ENCODE results near the gene SPSB4.

SPSB4 gene

DNA sequence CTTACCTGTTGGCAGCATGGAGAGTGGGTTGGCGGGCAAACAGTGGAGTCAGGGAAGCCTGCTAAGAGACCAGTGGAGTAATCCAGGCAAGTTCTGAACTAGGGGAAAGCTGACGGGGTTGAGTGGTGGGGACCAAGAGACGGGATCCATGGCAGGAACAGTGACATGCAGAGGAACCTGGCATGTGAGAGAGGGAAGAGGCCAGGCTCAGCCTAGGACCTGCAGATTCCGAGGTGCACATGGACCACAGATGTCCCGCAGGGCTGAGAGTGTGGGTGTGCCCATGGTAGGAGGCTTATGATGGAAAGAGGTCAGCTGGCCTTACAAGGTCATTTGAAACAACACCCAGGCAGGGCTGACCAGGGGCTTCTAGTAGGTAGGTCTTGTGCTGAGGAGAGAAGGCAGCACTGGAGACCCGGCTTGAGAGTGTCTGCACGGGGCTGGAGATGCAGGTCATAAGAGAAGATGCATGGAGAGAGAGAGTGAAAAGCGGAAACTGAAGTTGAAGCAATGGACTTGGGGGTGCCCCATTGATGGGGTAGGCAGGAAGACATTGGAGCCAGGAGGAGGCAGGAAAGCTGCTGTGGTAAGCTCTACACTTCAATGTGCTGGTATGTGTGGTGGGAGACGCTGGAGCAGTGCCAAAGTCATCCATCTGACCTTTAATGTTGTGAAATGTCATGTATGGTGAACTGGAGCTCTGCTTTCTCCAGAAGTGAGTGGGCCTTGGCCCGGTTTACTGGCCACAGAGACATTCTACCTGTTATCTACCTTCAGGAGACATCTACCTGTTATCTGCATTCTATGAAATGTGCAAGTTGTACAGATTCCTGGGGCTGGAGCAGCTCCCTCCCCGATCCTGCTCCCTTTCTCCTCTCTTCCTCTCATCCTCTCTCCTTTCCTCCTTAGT, 4.6 kb downstream of the SPSB4 start:
- no peak for DNase-seq

DNA sequence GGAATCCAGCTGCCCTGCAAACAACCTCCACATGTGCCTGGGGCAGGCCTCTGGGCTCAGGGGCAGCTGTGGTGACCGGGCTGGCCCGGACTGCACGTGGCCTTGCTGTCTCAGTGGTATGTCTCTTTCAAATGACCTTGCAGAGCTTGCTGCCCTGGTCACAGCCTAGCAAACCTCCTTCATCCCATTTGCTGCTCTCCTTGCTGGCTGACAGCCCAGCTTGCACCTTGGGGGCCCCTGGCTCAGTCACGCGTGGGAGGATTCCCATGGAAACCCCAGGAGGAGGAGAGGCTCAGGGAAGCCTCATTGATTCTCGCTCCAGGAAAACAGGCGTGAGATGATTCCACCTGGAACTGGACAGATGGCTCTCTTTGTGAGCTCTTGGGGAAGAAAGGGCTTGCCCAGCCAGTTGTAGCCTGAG, 5.6 kb downstream of the SPSB4 start:
- DNase-seq, result no peak

DNA sequence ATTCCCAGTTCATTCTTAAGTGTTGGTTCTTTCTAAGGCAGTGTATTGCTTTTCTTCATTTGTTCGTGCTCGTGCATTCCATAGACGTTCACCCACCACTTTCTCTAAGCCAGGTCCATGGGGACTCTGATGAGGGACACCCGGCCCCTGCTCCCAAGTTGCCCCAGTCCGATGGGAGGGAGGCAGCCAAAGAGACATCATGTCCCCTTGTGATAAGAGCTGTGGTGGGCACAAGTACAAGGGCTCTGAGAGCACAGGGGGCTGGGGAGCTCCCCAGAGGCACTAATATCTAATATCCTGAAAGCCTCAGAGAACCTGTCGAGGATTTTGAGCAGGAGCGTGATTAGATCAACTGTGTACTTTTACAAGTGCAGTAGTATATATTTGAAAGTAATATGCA, 6.3 kb downstream of the SPSB4 start:
- no peak for DNase-seq

DNA sequence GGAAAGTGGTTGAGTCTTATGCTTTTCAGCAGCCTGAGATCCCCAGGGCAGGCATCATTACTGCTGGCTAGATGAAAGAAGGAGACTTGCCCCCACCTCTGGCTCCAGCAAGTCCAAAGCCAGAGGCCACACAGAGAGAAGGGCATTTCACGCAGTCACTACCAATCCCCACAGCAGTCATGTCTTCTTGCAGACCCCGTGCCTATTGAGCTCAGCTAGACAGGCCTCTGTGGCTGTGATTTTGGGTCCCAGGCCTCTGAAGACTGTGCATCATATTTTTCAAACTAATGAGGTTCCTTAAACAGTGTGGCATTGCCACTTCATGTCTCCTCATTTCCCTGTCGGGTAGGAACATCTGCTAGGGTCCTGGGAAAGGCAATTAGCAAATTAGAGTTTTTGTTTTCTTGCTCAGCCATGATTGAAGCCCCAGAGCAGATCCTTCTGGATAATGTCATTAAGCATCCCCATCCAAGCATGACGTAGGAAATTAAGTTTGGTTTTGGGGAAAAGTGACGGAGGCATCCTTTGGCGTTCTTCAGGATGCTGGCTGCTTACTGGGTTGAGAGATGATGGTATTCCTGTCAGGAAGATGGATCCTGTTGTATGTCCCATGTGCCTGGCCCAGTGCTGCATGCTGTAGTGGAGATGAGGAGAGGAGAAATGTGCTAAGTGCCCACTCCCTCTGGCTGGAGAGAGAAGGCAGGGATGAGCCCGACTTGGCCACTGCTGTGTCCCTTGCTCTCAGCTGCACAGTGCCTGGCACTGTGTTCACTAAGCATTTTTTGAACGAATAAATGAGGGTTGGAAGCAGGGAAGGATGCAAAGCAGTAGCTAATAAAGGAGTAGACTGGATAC, 7.0 kb downstream of the SPSB4 start:
- DNase-seq, result no peak

DNA sequence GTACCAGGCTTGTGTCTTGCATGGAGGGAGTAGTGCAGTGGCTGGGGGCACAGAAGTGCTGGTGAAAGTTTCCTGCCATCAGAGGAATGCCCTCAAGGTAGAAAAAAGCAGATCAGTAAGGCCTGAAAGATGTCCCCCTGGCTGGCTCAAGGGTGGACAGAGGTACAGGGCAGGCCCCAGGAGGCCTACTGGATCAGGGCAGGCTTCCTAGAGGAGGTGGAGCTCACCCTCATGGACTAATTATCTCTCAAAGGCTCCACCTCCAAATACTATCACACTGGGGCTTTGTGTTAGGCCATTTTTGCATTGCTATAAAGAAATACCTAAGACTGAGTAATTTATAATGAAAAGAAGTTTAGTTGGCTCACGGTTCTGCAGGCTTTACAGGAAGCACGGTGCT, 7.8 kb downstream of the SPSB4 start:
- no peak for DNase-seq

DNA sequence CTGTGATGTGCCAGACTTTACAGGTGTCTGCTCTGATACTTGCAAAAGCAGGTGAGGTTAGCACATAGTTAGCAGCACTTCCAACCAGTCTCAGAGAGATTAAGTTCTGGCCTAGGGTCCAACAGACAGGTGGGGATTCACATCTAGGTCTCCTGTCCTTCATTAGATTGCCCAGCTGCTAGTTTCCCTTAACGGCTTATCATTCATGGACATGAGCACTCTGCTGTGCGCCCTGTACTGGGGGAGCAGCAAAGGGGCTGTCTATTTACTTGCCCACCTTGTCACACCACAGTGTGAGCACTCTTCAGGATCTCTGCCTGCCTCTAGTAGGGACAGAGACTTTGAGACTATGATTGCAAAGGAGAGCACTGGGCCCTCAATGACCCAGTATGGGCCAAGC, 8.7 kb downstream of the SPSB4 start:
- no peak for DNase-seq

DNA sequence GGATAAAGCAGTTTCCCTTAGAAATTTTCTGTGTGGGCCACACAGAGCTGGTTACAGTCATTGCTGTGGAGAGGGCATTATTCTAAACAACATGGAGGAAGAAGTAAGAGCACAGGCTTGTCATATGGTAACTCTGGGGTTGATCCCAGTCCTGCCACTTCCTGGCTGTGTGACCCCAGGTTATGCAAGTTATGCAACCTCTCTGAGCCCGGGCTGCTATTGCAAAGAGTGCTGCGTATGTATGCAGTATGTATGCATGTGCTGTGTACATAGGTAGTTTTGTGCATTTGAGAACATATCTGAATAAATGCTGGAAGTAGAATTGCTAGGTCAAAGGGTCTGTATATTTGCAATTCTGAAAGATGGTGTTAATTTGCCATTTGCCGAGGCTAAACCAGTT, 9.2 kb downstream of the SPSB4 start:
- DNase-seq, result no peak

DNA sequence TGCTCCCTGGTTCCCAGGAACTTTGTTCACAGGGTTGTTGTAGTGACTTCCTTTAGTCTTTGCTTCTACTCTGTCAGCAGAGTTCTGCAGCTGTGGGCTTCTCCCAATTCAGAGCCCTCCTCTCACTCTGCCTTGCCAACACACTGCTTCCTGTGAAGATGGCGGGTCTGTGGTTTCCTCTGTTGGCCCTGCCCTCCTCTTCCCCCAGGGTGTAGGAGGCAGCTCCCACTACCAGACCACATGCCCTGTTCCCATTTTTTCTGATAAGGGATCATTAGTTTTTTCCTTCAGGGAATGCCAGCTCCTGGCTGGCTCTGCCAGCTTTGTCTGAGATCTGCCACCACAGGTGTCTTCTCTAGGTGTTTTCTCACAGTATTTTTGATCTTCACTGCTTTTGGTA, 12.7 kb downstream of the SPSB4 start:
- no peak for DNase-seq

DNA sequence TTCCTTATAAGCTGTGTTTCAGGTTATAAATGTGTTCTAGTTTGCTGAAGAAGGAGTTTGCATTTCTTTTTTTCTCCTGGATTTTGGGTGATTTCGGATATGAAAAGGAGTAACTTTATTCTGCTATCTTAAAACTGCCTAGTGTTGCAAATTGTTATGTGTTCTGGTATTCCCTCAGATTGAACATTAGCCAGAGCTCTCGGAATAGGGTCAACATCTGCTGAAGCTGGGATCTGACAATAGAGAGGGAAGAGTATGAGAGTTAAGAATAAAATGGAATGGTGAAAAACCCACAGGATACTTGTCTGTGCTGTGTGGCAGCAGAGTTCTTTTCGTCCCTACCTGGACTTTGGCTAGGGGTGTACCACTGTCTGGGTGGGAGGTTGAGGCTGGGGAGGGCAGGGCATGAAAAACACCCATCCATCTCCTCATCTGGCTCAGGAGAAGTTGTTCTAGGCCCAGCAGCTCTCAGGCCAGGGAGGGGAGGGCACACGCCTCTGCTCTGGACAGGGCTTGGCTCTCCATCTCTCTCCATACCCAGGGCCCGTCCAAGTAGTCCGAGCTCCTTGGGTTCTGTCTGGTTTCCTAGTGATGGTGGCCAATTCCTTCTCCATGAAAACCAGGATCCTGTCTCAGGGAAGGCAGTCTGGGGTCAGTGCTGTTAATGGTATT, 13.2 kb downstream of the SPSB4 start:
- no peak for DNase-seq

DNA sequence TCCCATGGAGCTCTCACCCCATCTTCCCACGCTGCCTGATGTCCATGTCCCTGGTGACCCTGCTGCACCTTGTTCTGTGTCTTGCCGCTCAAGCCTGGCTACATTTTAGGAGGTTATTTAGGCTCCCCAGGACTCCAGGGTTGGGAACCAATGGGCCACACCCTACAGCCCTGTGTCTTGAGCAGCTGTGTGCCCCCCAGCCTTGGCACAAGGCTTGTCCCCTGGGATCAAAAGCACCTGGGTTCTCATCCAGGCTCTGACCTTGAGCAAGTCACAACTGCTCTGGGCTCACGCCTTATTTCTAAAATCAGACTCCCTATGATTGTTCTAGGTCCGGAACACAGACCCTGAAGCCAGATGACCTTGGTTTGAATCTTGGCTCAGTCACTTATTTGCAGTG, 14.1 kb downstream of the SPSB4 start:
- DNase-seq, result no peak

DNA sequence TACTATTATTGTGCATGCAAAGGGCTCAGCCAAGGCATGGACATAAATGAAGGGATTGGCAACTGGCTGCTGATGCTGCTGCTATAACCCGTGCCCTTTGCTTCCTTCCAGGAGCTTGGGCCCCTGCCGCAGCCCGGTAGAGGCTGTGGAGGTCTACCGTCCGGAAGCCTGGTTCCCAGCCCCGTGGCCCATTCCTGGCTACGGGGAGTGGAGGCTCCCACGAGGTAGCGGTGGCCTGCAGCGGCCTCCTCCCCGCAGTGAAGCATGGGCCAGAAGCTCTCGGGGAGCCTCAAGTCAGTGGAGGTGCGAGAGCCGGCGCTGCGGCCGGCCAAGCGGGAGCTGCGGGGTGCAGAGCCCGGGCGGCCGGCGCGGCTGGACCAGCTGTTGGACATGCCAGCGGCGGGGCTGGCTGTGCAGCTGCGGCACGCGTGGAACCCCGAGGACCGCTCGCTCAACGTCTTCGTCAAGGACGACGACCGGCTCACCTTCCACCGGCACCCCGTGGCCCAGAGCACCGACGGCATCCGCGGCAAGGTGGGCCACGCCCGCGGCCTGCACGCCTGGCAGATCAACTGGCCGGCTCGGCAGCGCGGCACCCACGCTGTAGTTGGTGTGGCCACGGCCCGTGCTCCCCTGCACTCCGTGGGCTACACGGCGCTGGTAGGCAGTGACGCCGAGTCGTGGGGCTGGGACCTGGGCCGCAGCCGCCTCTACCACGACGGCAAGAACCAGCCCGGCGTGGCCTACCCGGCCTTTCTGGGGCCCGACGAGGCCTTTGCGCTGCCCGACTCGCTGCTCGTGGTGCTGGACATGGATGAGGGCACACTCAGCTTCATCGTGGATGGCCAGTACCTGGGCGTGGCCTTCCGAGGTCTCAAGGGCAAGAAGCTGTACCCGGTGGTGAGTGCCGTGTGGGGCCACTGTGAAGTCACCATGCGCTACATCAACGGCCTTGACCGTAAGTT, 15.0 kb downstream of the SPSB4 start:
- DNase-seq, result no peak

DNA sequence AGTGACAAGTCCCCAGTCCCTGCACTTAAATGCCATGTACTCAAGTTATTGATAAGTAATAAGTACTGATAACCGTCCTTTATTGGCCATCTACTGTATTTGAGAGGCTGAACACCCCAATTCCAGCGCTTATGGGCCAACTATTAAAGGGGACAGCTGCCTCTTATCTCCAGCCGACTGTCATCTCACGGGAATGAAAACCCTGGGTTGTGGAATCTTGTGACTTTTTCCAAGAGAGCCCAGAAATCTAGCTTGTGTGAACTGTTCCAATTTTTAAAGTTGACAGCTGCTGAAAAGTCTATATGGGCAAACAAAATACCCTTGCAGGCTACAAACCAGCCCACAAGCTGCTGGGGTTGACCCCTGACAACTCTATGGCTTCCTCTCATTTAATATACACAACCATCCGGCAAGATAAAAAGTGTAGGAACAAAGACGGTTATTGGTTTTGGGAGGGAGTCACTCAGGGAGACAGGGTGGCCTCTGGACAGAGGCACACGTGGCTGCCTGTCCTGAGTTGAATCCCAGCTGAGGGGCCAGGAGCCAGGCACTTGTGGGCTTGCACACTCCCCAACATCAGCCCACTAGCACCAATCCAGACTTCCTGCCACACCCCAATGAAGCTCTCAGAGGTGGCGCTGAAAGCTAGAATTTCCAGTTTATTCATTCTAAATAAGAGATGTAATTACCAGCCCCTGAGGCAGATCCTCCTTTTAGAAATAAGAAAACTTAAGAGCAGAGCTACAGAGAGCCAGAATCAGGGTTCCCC, 16.2 kb downstream of the SPSB4 start:
- no peak for DNase-seq

DNA sequence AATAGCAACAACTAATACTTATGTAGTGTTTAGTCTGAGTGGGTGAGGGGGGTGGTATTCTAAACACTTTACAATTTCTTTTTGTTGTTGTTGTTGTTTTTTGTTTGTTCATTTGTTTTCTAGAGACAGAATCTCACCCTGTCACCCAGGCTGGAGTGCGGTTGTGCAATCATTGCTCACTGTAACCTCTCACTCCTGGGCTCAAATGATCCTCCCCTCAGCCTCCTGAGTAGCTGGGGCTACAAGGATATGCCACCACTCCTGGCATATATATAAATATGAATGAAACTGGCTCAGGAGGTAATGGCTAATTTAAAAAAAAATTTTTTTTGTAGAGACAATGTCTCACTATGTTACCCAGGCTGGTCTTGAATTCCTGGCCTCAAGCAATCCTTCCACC, 19.1 kb downstream of the SPSB4 start:
- no peak for DNase-seq

DNA sequence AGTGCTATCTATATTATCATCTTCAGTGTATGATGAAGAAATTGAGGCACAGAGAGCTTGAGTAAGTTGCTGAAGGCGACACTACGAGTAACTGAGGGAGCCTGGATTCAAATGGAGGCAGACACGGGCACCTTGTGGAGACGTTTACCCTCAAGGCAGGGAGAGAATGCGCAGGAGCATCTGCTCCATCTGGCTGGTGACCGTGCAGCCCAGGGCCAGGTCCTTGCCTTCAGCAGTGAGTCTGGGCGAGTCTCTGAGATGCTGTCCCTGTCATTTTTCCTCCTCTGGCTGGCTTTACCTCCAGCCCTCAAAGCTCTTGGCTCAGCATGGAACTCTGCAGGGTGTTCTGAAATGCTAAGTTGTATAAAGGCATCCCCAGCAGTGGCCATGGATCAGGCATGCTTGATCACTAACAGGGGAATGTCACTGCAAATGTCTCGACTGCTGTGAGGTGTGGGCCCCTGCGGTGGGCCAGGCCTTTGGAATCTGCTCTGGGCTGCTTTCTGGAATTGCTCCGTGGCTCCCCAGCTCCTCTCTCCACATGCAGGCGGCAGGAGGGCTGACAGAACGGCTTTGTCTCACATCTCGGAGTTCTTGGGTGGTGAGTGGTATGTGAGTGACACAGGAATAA, 19.7 kb downstream of the SPSB4 start:
- DNase-seq, result no peak

DNA sequence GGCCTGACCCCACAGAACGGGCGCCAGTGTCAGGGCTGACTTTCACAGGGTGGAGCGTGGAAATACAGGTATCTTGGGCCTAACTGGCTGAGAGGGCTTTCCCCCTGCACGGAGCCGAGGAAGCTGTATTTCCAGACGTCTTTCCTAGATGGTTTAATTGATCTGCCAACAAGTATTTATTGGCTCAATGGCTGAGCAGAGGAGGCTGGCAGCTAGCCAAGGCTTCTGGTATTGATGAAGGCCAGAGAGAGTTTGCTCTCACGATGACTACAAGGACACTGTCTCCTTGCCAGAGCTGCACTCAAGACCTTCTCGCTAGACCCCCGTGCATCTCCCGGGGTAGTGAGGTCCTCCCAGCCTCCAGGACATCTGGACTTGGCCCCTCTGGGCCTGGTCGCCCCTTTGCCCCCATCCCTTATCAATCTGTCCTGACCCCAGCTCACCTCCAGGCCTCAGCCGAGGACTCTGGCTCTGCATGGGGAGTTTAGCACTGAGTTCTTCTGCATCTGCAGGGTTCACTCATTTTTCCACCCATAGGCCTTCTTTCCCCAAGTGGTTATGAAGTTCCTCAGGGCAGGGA, 20.6 kb downstream of the SPSB4 start:
- DNase-seq, result no peak

DNA sequence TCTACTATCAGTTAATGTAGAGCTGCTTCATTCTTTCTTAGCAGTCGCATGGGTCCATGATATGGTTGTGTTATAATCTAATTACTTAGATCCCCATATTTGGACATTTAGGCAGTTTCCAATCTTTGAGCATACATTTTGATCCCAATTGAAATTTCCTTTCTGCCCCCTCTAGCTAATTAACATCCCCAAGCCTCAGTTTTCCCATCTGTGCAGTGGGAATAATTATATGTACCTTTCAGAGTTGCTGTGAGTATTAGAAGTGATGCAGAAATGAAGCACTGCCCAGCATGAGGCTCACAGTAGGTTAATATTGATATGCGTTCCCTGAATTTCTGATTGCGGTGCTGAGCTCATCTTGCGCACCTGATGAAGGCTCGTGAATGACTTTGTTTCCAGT, 21.8 kb downstream of the SPSB4 start:
- DNase-seq, result no peak

DNA sequence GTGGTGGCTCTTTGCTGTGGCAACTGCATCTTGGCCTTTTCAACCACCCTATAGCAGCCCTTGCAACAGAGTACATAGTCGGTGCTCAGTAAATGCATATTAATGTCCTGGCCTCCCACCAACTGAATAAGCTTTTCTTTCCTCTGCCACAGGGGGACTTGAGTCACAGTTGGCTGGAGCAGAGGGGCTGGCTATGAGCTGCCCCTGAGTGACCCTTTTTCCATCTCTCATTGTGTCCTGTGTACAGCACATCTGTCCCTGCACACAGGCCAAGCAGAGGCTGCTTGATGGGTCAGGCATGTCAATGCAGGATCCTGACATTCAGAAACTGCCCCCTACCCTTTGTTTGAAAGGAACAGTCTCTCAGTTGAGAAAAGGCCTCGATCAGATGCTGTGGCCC, 22.4 kb downstream of the SPSB4 start:
- DNase-seq, result no peak

DNA sequence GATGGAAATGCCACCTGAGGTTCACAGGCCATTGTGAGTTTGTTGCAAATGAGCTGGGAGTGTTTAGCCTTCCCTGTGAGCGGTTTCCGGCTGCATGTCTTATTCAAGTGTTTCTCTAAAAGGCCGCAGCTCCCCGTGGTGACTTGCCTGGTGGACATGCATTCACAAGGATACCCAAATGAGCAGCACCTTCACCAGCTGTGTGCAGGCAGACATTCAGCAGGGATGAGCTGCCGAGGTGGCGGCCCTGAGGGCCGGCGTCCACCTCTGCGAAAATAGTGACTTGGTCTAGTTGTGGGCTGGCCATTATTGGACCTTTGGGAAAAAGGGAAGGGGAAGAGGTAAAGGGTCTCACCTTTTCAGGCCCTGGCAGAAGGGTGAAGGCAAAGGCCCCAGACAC, 23.4 kb downstream of the SPSB4 start:
- no peak for DNase-seq

DNA sequence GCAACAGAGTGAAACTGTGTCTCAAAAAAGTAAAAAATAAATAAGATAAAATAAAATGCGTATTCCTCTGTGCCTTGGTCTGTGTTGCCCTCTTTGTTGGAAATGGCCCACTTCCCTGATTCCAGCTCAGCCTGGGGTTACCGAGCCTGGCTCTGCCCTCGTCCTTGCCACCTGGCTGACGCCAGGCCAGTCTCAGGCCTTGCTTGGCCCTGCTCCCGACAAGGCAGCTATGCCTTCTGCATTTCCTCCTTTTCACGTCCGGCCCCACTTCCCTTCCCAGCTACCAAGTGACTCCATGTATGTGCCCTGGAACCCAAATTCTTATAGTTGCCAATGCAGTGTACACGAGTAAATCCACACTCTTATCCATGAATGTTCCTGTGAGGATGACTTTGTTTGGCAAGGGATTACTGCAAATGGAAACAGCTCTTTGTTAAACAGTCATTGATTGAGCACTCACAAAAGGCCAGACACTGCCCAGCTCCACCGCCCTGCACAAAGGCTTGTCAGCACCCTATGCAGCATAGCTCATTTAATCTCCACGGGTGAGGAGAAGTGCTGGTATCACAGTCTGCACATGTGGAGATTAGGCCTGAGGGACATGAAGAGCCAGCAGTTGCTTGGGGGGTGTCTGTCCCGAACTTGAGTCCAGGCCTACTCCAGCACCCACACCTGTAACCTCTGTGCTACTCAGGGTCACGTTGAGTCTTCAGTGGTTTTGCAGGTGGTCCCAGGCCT, 25.1 kb downstream of the SPSB4 start:
- DNase-seq, result no peak
